Fibroblast of lung (primary cell): ENCODE measurements around the gene PLS1. TPM values are rescaled to one million over a fixed set of nuclear protein-coding genes. Genes with fewer than 3 reads are reported as not detected.

Source experiments
- DNase-seq, 2 donors: peaks; one replicate each; pipeline versions ENCODE4 v3.0.0 to v3.0.0-alpha.2; 2010; ENCODE audit warnings: low read depth in 2 of 2
- H2AFZ ChIP-seq: 2 replicates; pipeline ENCODE4 v1.5.1; 2012; ENCODE audit warnings: low read length, control low read depth, inconsistent platforms
- H3K27ac ChIP-seq: 2 replicates; pipeline ENCODE4 v1.5.1; 2011; ENCODE audit warnings: low read length, control low read depth; ENCODE audit not compliant: insufficient read depth
- H3K27me3 ChIP-seq: 2 replicates; pipeline ENCODE4 v1.5.1; 2011; ENCODE audit warnings: mild to moderate bottlenecking, low read length; ENCODE audit not compliant: control insufficient read depth, insufficient read depth
- H3K36me3 ChIP-seq: 2 replicates; pipeline ENCODE4 v1.5.1; 2011; ENCODE audit warnings: low read length; ENCODE audit not compliant: control insufficient read depth, insufficient read depth
- H3K4me1 ChIP-seq: 2 replicates; pipeline ENCODE4 v1.5.1; 2011; ENCODE audit warnings: low read length; ENCODE audit not compliant: control insufficient read depth, insufficient read depth; ENCODE audit errors: extremely low read depth
- H3K4me2 ChIP-seq: 2 replicates; pipeline ENCODE4 v1.5.1; 2011; ENCODE audit warnings: low read length, control low read depth; ENCODE audit not compliant: insufficient read depth; ENCODE audit errors: extremely low read depth
- H3K4me3 ChIP-seq, 4 experiments: fragments of 200-600 bp in 1 of 4; sonication (generic) in 1 of 4; replicated peaks in 1 of 4; 2 replicates each; pipeline ENCODE4 v1.5.1; 2011 to 2016; ENCODE audit warnings: low read length in 4 of 4, low read depth in 3 of 4, mild to moderate bottlenecking in 3 of 4, control low read depth in 2 of 4, inconsistent platforms in 1 of 4, mixed read lengths in 1 of 4; ENCODE audit not compliant: insufficient read depth in 1 of 4; ENCODE audit errors: control extremely low read depth in 1 of 4
- H3K79me2 ChIP-seq: 2 replicates; pipeline ENCODE4 v1.5.1; 2012; ENCODE audit warnings: mild to moderate bottlenecking, low read length, inconsistent platforms; ENCODE audit not compliant: control insufficient read depth, insufficient read depth
- H3K9ac ChIP-seq: 2 replicates; pipeline ENCODE4 v1.5.1; 2011; ENCODE audit warnings: mild to moderate bottlenecking, low read length, control low read depth; ENCODE audit not compliant: insufficient read depth
- H3K9me3 ChIP-seq: 2 replicates; pipeline ENCODE4 v1.5.1; 2012; ENCODE audit warnings: low read depth, low read length; ENCODE audit not compliant: control insufficient read depth, insufficient read depth
- H4K20me1 ChIP-seq: 2 replicates; pipeline ENCODE4 v1.5.1; 2011; ENCODE audit warnings: low read length; ENCODE audit not compliant: control insufficient read depth, insufficient read depth; ENCODE audit errors: extremely low read depth
- EZH2 ChIP-seq: IDR thresholded peaks from 2 replicates; pipeline ENCODE4 v1.5.1; 2012; ENCODE audit warnings: low read length, control low read depth, mild to moderate bottlenecking; ENCODE audit errors: missing control alignments
- polyA plus RNA-seq, 2 donors: library from polyadenylated mRNA; depleted of rRNA in 1 of 2; stranded (reverse) in 1 of 2; unstranded in 1 of 2; fragments of >200 nt; gene quantifications; 2 replicates each; pipeline ENCODE4 v1.2.1, GENCODE V29; 2011 to 2012; ENCODE audit warnings: missing spikeins in 1 of 2
- total RNA-seq: library from RNA; depleted of rRNA; stranded (reverse); fragments of >200 nt; gene quantifications from 2 replicates; pipeline ENCODE4 v1.2.1, GENCODE V29; 2014
- TF ChIP-seq, protein P1 (sequence below), 2 donors: IDR thresholded peaks in 1 of 2; conservative IDR thresholded peaks in 1 of 2; 1 replicate in 1 of 2; 2 replicates in 1 of 2; pipeline ENCODE4 v1.5.1; 2011 to 2012; ENCODE audit warnings: low read length in 2 of 2, control low read depth in 1 of 2, inconsistent platforms in 1 of 2, low read depth in 1 of 2, mild to moderate bottlenecking in 1 of 2

PLS1 gene
- total and polyA plus RNA-seq, 2 donors (not counting 1 experiment from before 2014, with no cell fraction given) = 0.59 to 0.83 TPM

DNA sequence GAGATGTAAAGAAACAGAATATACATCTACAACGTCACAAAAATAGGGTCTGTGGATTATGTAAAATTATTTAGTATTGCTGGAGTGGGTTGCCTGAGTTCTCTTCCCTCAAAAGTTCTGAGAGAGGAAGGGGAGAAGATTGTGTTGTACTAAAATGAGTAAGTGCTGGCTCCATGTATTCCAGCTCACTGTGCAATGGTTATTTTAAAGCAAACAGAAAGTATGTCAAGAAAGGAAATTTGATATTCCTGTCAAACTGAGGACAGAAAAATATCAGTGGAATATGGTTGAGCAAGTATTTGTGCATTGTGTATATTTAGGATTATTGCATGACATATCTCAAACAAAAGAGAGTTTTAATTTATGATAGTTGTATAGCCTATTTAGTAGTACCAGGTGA is 129.8 kb downstream of the PLS1 start:
- Histone ChIP-seq H4K20me1 (no peaks in the 10 kb centered on the region), H3K79me2 (peaks cover 6% of the 10 kb centered on the region), H3K9ac (no peak overlapping the region), H3K4me3 (no peak overlapping the region), H2AFZ (no peak overlapping the region), H3K9me3 (no peaks in the 10 kb centered on the region), H3K36me3 (no peaks in the 10 kb centered on the region), H3K4me2 (peak overlapping the region; percentile 56), H3K27ac (no peak overlapping the region), H3K4me1 (no peaks in the 10 kb centered on the region), H3K27me3 (no peaks in the 10 kb centered on the region)
- TF ChIP-seq EZH2 = no peak
- TF ChIP-seq, protein P1, sequence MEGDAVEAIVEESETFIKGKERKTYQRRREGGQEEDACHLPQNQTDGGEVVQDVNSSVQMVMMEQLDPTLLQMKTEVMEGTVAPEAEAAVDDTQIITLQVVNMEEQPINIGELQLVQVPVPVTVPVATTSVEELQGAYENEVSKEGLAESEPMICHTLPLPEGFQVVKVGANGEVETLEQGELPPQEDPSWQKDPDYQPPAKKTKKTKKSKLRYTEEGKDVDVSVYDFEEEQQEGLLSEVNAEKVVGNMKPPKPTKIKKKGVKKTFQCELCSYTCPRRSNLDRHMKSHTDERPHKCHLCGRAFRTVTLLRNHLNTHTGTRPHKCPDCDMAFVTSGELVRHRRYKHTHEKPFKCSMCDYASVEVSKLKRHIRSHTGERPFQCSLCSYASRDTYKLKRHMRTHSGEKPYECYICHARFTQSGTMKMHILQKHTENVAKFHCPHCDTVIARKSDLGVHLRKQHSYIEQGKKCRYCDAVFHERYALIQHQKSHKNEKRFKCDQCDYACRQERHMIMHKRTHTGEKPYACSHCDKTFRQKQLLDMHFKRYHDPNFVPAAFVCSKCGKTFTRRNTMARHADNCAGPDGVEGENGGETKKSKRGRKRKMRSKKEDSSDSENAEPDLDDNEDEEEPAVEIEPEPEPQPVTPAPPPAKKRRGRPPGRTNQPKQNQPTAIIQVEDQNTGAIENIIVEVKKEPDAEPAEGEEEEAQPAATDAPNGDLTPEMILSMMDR (conservative IDR thresholded peaks at IDR 0.05 in 1 of 2, IDR thresholded peaks at IDR 0.05 in 1 of 2; ENCODE audit: low read depth in 1 of 2, low read length in 2 of 2) = no peak
- peak in 1 of 2 donors; percentile 13 for DNase-seq

DNA sequence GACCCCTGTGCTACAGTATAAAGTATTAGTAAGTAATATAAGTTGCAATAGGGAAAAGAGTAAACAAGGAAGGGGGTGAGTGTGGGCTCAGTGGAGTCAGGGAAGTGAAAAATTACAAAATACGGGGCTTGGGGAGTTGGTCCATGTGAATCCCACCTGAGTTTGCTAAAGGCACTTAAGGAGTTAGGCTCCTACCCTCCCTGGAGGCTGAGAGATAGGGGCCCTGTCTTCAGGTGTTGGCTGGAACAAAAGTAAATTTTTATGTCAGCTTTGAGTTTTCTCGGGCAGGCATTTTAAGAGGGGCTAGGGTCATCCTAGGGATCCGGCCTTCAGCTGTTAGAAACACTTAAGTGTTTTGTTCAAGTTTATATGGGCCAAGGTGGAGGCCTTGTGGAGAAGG is 135.9 kb downstream of the PLS1 start:
- H3K4me1 ChIP-seq = no peaks in the 10 kb centered on the region
- H3K79me2 ChIP-seq = no peaks in the 10 kb centered on the region
- H3K9me3 ChIP-seq = no peaks in the 10 kb centered on the region
- no peak overlapping the region for H2AFZ ChIP-seq
- DNase-seq = no peak
- H3K36me3 ChIP-seq = no peaks in the 10 kb centered on the region
- no peak overlapping the region for H3K4me2 ChIP-seq
- no peak overlapping the region for H3K27ac ChIP-seq
- no peak overlapping the region for H3K9ac ChIP-seq
- TF ChIP-seq EZH2 = no peak
- TF ChIP-seq, protein P1 (conservative IDR thresholded peaks at IDR 0.05 in 1 of 2, IDR thresholded peaks at IDR 0.05 in 1 of 2; ENCODE audit: low read depth in 1 of 2, low read length in 2 of 2) = no peak
- H4K20me1 ChIP-seq = no peaks in the 10 kb centered on the region
- H3K27me3 ChIP-seq = no peaks in the 10 kb centered on the region
- H3K4me3 ChIP-seq = no peak overlapping the region

DNA sequence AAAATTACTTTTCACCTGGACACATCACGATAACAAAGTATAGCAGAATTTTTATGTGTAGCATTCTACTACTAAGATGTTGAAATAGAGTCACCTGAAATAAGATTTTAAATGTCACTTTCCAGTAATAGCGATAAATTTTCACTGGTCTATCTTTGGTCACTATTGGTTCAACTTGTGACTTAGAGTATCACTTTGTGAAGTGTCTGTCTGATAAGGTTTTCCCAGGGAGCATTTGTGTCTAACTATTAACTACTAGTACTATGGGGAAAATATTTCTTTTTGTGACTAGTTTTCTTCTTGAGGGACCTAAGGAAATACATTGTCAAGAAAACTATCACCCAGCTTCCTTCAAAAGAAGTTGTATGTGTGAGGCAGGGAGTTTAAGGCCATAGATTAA is 138.6 kb downstream of the PLS1 start:
- Histone ChIP-seq H3K4me1 (no peaks in the 10 kb centered on the region), H3K4me2 (no peak overlapping the region), H3K9me3 (no peaks in the 10 kb centered on the region), H3K27ac (no peak overlapping the region), H3K27me3 (no peaks in the 10 kb centered on the region), H3K9ac (no peak overlapping the region), H2AFZ (no peak overlapping the region), H3K36me3 (no peaks in the 10 kb centered on the region), H4K20me1 (no peaks in the 10 kb centered on the region), H3K4me3 (no peak overlapping the region), H3K79me2 (no peaks in the 10 kb centered on the region)
- DNase-seq = no peak
- TF ChIP-seq, protein P1 (conservative IDR thresholded peaks at IDR 0.05 in 1 of 2, IDR thresholded peaks at IDR 0.05 in 1 of 2; ENCODE audit: low read depth in 1 of 2, low read length in 2 of 2) = no peak
- no peak for TF ChIP-seq EZH2
